ENCODE data around the gene PTPRN2. TPM values are rescaled to one million over a fixed set of nuclear protein-coding genes. Genes with fewer than 3 reads are reported as not detected.

The PTPRN2 gene
- total RNA-seq, 4 donors from 2014 or later, result 2.0 to 9.5 (median 2.6) TPM

DNA sequence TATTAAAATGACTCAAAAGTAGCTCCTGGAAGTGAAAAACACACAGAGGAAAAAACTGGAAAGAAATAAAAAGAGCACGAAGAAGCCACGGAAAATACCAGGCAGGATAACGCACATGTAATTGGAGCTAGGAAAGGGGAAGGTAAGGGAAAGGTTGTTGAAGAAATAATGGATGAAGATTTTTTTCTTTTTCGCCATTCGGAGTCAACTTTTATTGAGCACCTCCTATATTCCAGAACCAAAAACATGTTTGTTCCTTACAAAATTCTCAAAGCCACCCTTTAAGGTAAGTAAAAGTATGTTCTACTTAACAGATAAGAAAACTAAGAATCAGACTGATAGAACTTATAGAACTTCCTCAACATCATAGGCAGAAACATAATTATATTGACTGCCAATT is 32.8 kb upstream of the PTPRN2 start:
- ATAC-seq (ENCODE audit: low FRiP score) (no peak), DNase-seq (ENCODE audit: low spot score) (no peak)
- TF ChIP-seq, protein P1, sequence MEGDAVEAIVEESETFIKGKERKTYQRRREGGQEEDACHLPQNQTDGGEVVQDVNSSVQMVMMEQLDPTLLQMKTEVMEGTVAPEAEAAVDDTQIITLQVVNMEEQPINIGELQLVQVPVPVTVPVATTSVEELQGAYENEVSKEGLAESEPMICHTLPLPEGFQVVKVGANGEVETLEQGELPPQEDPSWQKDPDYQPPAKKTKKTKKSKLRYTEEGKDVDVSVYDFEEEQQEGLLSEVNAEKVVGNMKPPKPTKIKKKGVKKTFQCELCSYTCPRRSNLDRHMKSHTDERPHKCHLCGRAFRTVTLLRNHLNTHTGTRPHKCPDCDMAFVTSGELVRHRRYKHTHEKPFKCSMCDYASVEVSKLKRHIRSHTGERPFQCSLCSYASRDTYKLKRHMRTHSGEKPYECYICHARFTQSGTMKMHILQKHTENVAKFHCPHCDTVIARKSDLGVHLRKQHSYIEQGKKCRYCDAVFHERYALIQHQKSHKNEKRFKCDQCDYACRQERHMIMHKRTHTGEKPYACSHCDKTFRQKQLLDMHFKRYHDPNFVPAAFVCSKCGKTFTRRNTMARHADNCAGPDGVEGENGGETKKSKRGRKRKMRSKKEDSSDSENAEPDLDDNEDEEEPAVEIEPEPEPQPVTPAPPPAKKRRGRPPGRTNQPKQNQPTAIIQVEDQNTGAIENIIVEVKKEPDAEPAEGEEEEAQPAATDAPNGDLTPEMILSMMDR (IDR thresholded peaks at IDR 0.05), result no peak

DNA sequence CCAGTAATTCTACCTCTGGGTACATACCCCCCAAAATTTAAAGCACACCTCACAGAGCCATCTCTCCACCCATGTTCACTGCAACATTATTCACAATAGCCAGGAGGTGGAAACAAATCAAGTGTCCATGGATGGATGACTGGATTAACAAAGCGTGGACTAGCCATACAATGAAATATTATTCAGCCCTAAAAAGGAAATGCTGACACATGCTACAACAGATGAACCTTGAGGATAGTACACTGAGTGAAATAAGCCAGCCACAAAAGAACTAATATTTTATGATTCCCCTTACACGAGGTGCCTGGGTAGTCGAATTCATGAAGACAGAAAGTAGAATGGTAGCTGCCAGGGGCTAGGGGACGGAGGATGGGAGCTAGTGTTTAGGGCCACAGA is 31.1 kb upstream of the PTPRN2 start:
- TF ChIP-seq, protein P1 (IDR thresholded peaks at IDR 0.05), result no peak
- no peak for DNase-seq (ENCODE audit: low spot score)
- no peak for ATAC-seq (ENCODE audit: low FRiP score)

- no peak for DNase-seq (ENCODE audit: low spot score)
- no peak for ATAC-seq (ENCODE audit: low FRiP score)
Measured at GRCh38 chr7:158617737-158618128, 30.1 kb upstream of the PTPRN2 start.

DNA sequence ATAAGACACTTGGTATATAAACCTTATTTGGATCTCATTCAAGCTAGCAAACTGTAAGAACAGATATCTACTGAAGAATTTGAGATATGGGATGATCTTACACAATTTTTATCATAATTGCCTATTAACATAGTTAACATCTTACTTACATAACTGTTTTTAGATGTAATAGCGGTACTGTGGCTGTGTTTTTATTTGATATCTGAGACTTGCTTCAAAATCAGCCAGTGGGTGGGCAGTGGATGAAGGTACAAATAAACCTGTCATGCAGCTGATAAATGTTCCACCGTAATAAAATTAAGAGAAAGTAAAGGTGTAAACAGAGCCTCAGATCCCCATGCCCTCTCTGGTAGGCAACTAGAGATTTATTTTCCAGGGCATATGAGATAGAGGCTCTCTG is 28.4 kb upstream of the PTPRN2 start:
- ATAC-seq (ENCODE audit: low FRiP score) (no peak), DNase-seq (ENCODE audit: low spot score) (no peak)
- TF ChIP-seq, protein P1 (IDR thresholded peaks at IDR 0.05), result no peak

More at GRCh38 chr7:158617737-158618128, 30.1 kb upstream of the PTPRN2 start:
- TF ChIP-seq, protein P1 (IDR thresholded peaks at IDR 0.05), result no peak

DNA sequence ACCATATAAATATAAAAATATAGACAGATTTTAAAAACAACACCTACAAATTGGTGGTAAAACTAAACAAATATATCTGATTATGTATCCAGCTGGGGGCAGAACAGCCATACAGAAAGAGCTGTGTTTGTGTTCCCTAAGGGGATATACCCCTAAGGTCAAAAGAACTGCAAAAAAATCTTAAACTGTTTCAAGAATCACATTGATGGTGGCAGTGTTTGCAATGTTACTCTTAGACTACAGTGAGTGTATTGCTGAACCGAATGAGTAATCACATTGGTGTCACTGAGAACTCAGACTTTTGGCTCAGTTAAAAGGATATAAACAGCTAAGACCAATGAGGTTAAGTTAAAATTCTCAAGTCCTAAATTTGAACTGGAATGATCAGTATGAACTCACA is 27.1 kb upstream of the PTPRN2 start:
- DNase-seq (ENCODE audit: low spot score) (no peak), ATAC-seq (ENCODE audit: low FRiP score) (no peak)
- TF ChIP-seq, protein P1 (IDR thresholded peaks at IDR 0.05), result no peak

- no peak for ATAC-seq (ENCODE audit: low FRiP score)
- DNase-seq (ENCODE audit: low spot score), result no peak
- TF ChIP-seq, protein P1 (IDR thresholded peaks at IDR 0.05), result no peak
Measured at GRCh38 chr7:158613481-158613880, 25.9 kb upstream of the PTPRN2 start.

- no peak for ATAC-seq (ENCODE audit: low FRiP score)
- TF ChIP-seq, protein P1 (IDR thresholded peaks at IDR 0.05), result no peak
- no peak for DNase-seq (ENCODE audit: low spot score)
Measured at GRCh38 chr7:158612546-158612945, 24.9 kb upstream of the PTPRN2 start.

Measured in omental fat pad (tissue), 4 donors.